GM19324 (cell line): ENCODE measurements around the gene IRF3.
A peak's percentile ranks its signal among the peaks of the same experiment; 100 is the strongest.

Experiments
- ATAC-seq: cut with Tn5 transposase; IDR thresholded peaks from one replicate; pipeline ENCODE4 v1.9.1; 2021; ENCODE audit warnings: mild to moderate bottlenecking, moderate library complexity; ENCODE audit not compliant: unreplicated experiment, low FRiP score

Gene IRF3

GRCh38 chr19:49665351-49666119 lies at the start of gene IRF3, which contains the start of gene BCL2L12:
Gene IRF3, minus strand, starts transcription at chr19:49665857. Its CDS starts 1,019 bp downstream, at chr19:49664838.
Gene BCL2L12, plus strand, starts transcription at chr19:49665933. Its CDS starts 760 bp downstream, at chr19:49666693.
- ATAC-seq = peak; percentile 85

GRCh38 chr19:49713236-49713845 lies 47.7 kb upstream of the IRF3 start:
- no peak for ATAC-seq

GRCh38 chr19:49712397-49712859 lies 46.8 kb upstream of the IRF3 start:
- no peak for ATAC-seq

GRCh38 chr19:49710372-49710951 lies 44.8 kb upstream of the IRF3 start:
- ATAC-seq = no peak

GRCh38 chr19:49705919-49706318 lies 40.3 kb upstream of the IRF3 start:
- ATAC-seq = no peak

- no peak for ATAC-seq
These were observed 39.4 kb upstream of the IRF3 start for GRCh38 chr19:49704888-49705642.

GRCh38 chr19:49701271-49701786 lies 35.7 kb upstream of the IRF3 start:
- no peak for ATAC-seq

- no peak for ATAC-seq
These were observed 34.9 kb upstream of the IRF3 start for GRCh38 chr19:49700563-49700962.

GRCh38 chr19:49699364-49699763 lies 33.7 kb upstream of the IRF3 start:
- no peak for ATAC-seq

GRCh38 chr19:49696865-49697264 lies 31.2 kb upstream of the IRF3 start:
- no peak for ATAC-seq

GRCh38 chr19:49696115-49696514 lies 30.5 kb upstream of the IRF3 start:
- ATAC-seq = no peak

GRCh38 chr19:49692147-49692506 lies 26.5 kb upstream of the IRF3 start:
- no peak for ATAC-seq

GRCh38 chr19:49691243-49692146 lies 25.8 kb upstream of the IRF3 start:
- ATAC-seq = no peak

GRCh38 chr19:49690656-49691242 lies 25.1 kb upstream of the IRF3 start, which contains the start of gene CPT1C:
Gene CPT1C, plus strand, starts transcription at chr19:49691116. Its CDS starts 1,137 bp downstream, at chr19:49692253.
- no peak for ATAC-seq

GRCh38 chr19:49690079-49690655 lies 24.5 kb upstream of the IRF3 start:
- no peak for ATAC-seq

- no peak for ATAC-seq
These were observed 23.7 kb upstream of the IRF3 start, which contains the start of gene ADM5 for GRCh38 chr19:49689133-49690078. Gene ADM5, plus strand, starts transcription at chr19:49689594. Its CDS starts 244 bp downstream, at chr19:49689838.

- ATAC-seq = no peak
These were observed 23.0 kb upstream of the IRF3 start for GRCh38 chr19:49688531-49689132.
